ENCODE results near the gene BMP15.

- no peak for TF ChIP-seq CTCF (IDR thresholded peaks at IDR 0.05)
- no peak for TF ChIP-seq POLR2A (IDR thresholded peaks at IDR 0.05)
- no peak for TF ChIP-seq POLR2AphosphoS5 (IDR thresholded peaks at IDR 0.05)
- no peak for TF ChIP-seq EP300 (IDR thresholded peaks at IDR 0.05)
These were observed 35.7 kb upstream of the BMP15 start for GRCh38 chrX:50874876-50875275.
